GM19239 (cell line): ENCODE results near the gene NOL3.

ENCODE experiments used
- DNase-seq: peaks from one replicate; pipeline ENCODE4 v3.0.0; 2011; ENCODE audit warnings: low spot score; ENCODE audit not compliant: insufficient read length
- FAIRE-seq: peaks from 2 replicates; lab custom pipeline; 2011; peaks lifted over from hg19 to GRCh38; lab: Jason Lieb, UNC

The NOL3 gene

GRCh38 chr16:67202426-67202825 lies 32.1 kb downstream of the NOL3 start:
- no peak for DNase-seq
- FAIRE-seq: no peak

- FAIRE-seq (no peak), DNase-seq (no peak)
These were observed 32.7 kb downstream of the NOL3 start for GRCh38 chr16:67202956-67203493.

GRCh38 chr16:67204076-67204475 lies 33.7 kb downstream of the NOL3 start:
- FAIRE-seq (no peak), DNase-seq (no peak)

GRCh38 chr16:67206129-67206837 lies 35.9 kb downstream of the NOL3 start:
- DNase-seq (no peak), FAIRE-seq (no peak)

- DNase-seq (no peak), FAIRE-seq (no peak)
These were observed 36.5 kb downstream of the NOL3 start for GRCh38 chr16:67206838-67207248.

- FAIRE-seq (no peak), DNase-seq (no peak)
These were observed 37.1 kb downstream of the NOL3 start for GRCh38 chr16:67207249-67208091.

- DNase-seq (no peak), FAIRE-seq (no peak)
These were observed 38.0 kb downstream of the NOL3 start for GRCh38 chr16:67208154-67208896.

GRCh38 chr16:67209565-67209964 lies 39.2 kb downstream of the NOL3 start:
- DNase-seq (no peak), FAIRE-seq (no peak)

GRCh38 chr16:67210069-67210937 lies 40.0 kb downstream of the NOL3 start:
- DNase-seq (no peak), FAIRE-seq (no peak)

- DNase-seq (no peak), FAIRE-seq (no peak)
These were observed 41.3 kb downstream of the NOL3 start for GRCh38 chr16:67211674-67212073.

- no peak for DNase-seq
- FAIRE-seq: no peak
These were observed 42.4 kb downstream of the NOL3 start for GRCh38 chr16:67212766-67213165.

GRCh38 chr16:67213197-67214019 lies 43.1 kb downstream of the NOL3 start:
- FAIRE-seq (no peak), DNase-seq (no peak)

GRCh38 chr16:67215706-67216105 lies 45.4 kb downstream of the NOL3 start:
- FAIRE-seq: no peak
- DNase-seq: no peak

- FAIRE-seq: no peak
- no peak for DNase-seq
These were observed 46.5 kb downstream of the NOL3 start for GRCh38 chr16:67216612-67217490.

- FAIRE-seq: no peak
- no peak for DNase-seq
These were observed 53.7 kb downstream of the NOL3 start for GRCh38 chr16:67223992-67224391.
